HEK293 (cell line): Measurements from ENCODE around the gene ZNF324.

Source experiments
- CTCF ChIP-seq: fragments of 450-650 bp; formaldehyde crosslinking; IDR thresholded peaks from 2 replicates; pipeline ENCODE4 v1.5.1; 2016; ENCODE audit warnings: missing biosample characterization, missing genetic modification characterization
- KLF10 ChIP-seq: fragments of 450-650 bp; IDR thresholded peaks from 2 replicates; pipeline ENCODE4 v1.5.1; 2018; ENCODE audit warnings: missing biosample characterization, mild to moderate bottlenecking, missing genetic modification characterization
- REST ChIP-seq: fragments of 450-650 bp; formaldehyde crosslinking; IDR thresholded peaks from 2 replicates; pipeline ENCODE4 v1.5.1; 2016; ENCODE audit warnings: missing biosample characterization, missing genetic modification characterization
- SALL2 ChIP-seq: fragments of 450-650 bp; formaldehyde crosslinking; IDR thresholded peaks from 2 replicates; pipeline ENCODE4 v1.5.0; 2017; ENCODE audit warnings: missing biosample characterization, mild to moderate bottlenecking, missing genetic modification characterization, borderline replicate concordance
- ZNF174 ChIP-seq: fragments of 450-650 bp; formaldehyde crosslinking; IDR thresholded peaks from 2 replicates; pipeline ENCODE4 v1.5.0; 2017; ENCODE audit warnings: missing biosample characterization, mild to moderate bottlenecking, missing genetic modification characterization
- ZNF311 ChIP-seq: fragments of 450-650 bp; formaldehyde crosslinking; IDR thresholded peaks from 2 replicates; pipeline ENCODE4 v1.5.1; 2017; ENCODE audit warnings: missing biosample characterization, missing genetic modification characterization, borderline replicate concordance
- ZNF677 ChIP-seq: fragments of 450-650 bp; IDR thresholded peaks from 2 replicates; pipeline ENCODE4 v1.5.0; 2018; ENCODE audit warnings: missing biosample characterization, mild to moderate bottlenecking, missing genetic modification characterization, moderate library complexity

- TF ChIP-seq ZNF174 (tag by site-specific recombination) (no peak), CTCF (tag by site-specific recombination) (no peak), ZNF311 (no peak), KLF10 (tag by site-specific recombination) (no peak), SALL2 (no peak), ZNF677 (tag by site-specific recombination) (no peak), REST (tag by site-specific recombination) (no peak)
Observed at GRCh38 chr19:58520257-58520599, 53.3 kb downstream of the ZNF324 start.
